Peyer's patch (tissue), 4 donors: ENCODE measurements around the gene ZNF580. TPM values are rescaled to one million over a fixed set of nuclear protein-coding genes. Genes with fewer than 3 reads are reported as not detected.

Experiments used
- DNase-seq, 3 donors: peaks; one replicate each; pipeline ENCODE4 v3.0.0-alpha.2; 2017 to 2019
- H3K27ac ChIP-seq, 4 donors: fragments of 200-600 bp; sonication (generic); one replicate each; pipeline ENCODE4 v1.5.1; 2016 to 2019
- H3K27me3 ChIP-seq, 2 donors: fragments of 200-600 bp; sonication (generic); one replicate each; pipeline ENCODE4 v1.5.1; 2019
- H3K36me3 ChIP-seq, 3 donors: fragments of 200-600 bp; sonication (generic); one replicate each; pipeline ENCODE4 v1.5.1; 2016 to 2019
- H3K4me1 ChIP-seq, 4 donors: fragments of 200-600 bp; sonication (generic); one replicate each; pipeline ENCODE4 v1.5.1; 2016 to 2019
- H3K4me3 ChIP-seq, 4 donors: fragments of 200-600 bp; sonication (generic); 1 replicate in 3 of 4; 2 replicates in 1 of 4; pipeline ENCODE4 v1.5.1; 2016 to 2019; ENCODE audit warnings: mild to moderate bottlenecking in 1 of 4
- H3K9me3 ChIP-seq, 4 donors: fragments of 200-600 bp; sonication (generic); one replicate each; pipeline ENCODE4 v1.5.1; 2016 to 2019; ENCODE audit warnings: mild to moderate bottlenecking in 1 of 4
- CTCF ChIP-seq, 6 experiments: fragments of 450-650 bp in 4 of 6; fragments of 200-600 bp in 2 of 6; sonication (generic) in 1 of 6; IDR thresholded peaks; one replicate each; pipeline ENCODE4 v1.5.1; 2017 to 2019; ENCODE audit warnings: antibody characterized with exemption in 6 of 6, mild to moderate bottlenecking in 3 of 6, moderate library complexity in 1 of 6
- POLR2A ChIP-seq, 2 donors: fragments of 450-650 bp; IDR thresholded peaks; one replicate each; pipeline ENCODE4 v1.5.1; 2017; ENCODE audit warnings: antibody characterized with exemption in 2 of 2, mild to moderate bottlenecking in 2 of 2, moderate library complexity in 2 of 2
- total RNA-seq, 4 donors: library from RNA; depleted of rRNA; stranded (reverse); fragments of >200 nt; gene quantifications; one replicate each; pipeline ENCODE4 v1.1.0, GENCODE V29; 2016

The ZNF580 gene
- total RNA-seq, 4 donors from 2014 or later, result 12.3 to 38.4 (median 25.2) TPM

- Histone ChIP-seq H3K27ac (no peak overlapping the region), H3K9me3 (no peaks in the 10 kb centered on the region), H3K27me3 (no peaks in the 10 kb centered on the region), H3K4me3 (no peak overlapping the region), H3K36me3 (peaks cover 0 to 52% (median 0%) of the 10 kb centered on the region in 3 donors), H3K4me1 (peaks cover 4 to 54% (median 17%) of the 10 kb centered on the region in 4 donors)
- no peak for DNase-seq
- no peak for TF ChIP-seq CTCF (IDR thresholded peaks at IDR 0.05)
- TF ChIP-seq POLR2A (IDR thresholded peaks at IDR 0.05), result no peak
These were observed 32.7 kb downstream of the ZNF580 start for GRCh38 chr19:55673465-55673864.

GRCh38 chr19:55673889-55674288 is 33.1 kb downstream of the ZNF580 start:
- Histone ChIP-seq H3K27ac (peak overlapping the region in 3 of 4 donors; percentile 93 to 97 (median 94)), H3K36me3 (peaks cover 0 to 52% (median 0%) of the 10 kb centered on the region in 3 donors), H3K9me3 (no peaks in the 10 kb centered on the region), H3K4me3 (no peak overlapping the region), H3K27me3 (no peaks in the 10 kb centered on the region), H3K4me1 (peaks cover 4 to 54% (median 18%) of the 10 kb centered on the region in 4 donors)
- no peak for TF ChIP-seq CTCF (IDR thresholded peaks at IDR 0.05)
- TF ChIP-seq POLR2A (IDR thresholded peaks at IDR 0.05), result no peak
- no peak for DNase-seq

GRCh38 chr19:55674459-55674840 is 33.6 kb downstream of the ZNF580 start:
- no peaks in the 10 kb centered on the region for H3K9me3 ChIP-seq
- no peak for TF ChIP-seq CTCF (IDR thresholded peaks at IDR 0.05)
- no peak for TF ChIP-seq POLR2A (IDR thresholded peaks at IDR 0.05)
- no peaks in the 10 kb centered on the region for H3K27me3 ChIP-seq
- peaks cover 4 to 54% (median 22%) of the 10 kb centered on the region in 4 donors for H3K4me1 ChIP-seq
- H3K4me3 ChIP-seq, result peak overlapping the region; percentile 74 to 94 (median 86)
- no peak for DNase-seq
- peak overlapping the region; percentile 93 to 97 (median 94) for H3K27ac ChIP-seq
- peaks cover 0 to 52% (median 0%) of the 10 kb centered on the region in 3 donors for H3K36me3 ChIP-seq

- Histone ChIP-seq H3K27me3 (no peaks in the 10 kb centered on the region), H3K36me3 (peaks cover 0 to 52% (median 0%) of the 10 kb centered on the region in 3 donors), H3K4me3 (peak within 1 kb of the TSS; percentile 74 to 94 (median 86)), H3K4me1 (peaks cover 4 to 57% (median 25%) of the 10 kb centered on the region in 4 donors), H3K27ac (peak within 1 kb of the TSS; percentile 93 to 97 (median 94)), H3K9me3 (no peaks in the 10 kb centered on the region)
- TF ChIP-seq CTCF (IDR thresholded peaks at IDR 0.05) (peak in 1 of 6 experiments; percentile 23), POLR2A (IDR thresholded peaks at IDR 0.05) (peak; percentile 58 to 66)
- peak; percentile 96 to 99 (median 98) for DNase-seq
These were observed 34.2 kb downstream of the ZNF580 start, which contains the start of gene EPN1 for GRCh38 chr19:55674841-55675660. Gene EPN1, plus strand, starts transcription at chr19:55675226. Its CDS starts 3,402 bp downstream, at chr19:55678628.

- TF ChIP-seq CTCF (IDR thresholded peaks at IDR 0.05) (no peak), POLR2A (IDR thresholded peaks at IDR 0.05) (no peak)
- Histone ChIP-seq H3K27me3 (no peaks in the 10 kb centered on the region), H3K4me1 (peaks cover 4 to 63% (median 28%) of the 10 kb centered on the region in 4 donors), H3K9me3 (no peaks in the 10 kb centered on the region), H3K36me3 (peaks cover 0 to 51% (median 0%) of the 10 kb centered on the region in 3 donors), H3K4me3 (peak overlapping the region; percentile 74 to 94 (median 86)), H3K27ac (peak overlapping the region; percentile 93 to 97 (median 94))
- no peak for DNase-seq
These were observed 35.0 kb downstream of the ZNF580 start for GRCh38 chr19:55675661-55676354.
